Glomerular visceral epithelial cell (primary cell): Measurements from ENCODE around the gene DGKI.
A peak's percentile ranks its signal among the peaks of the same experiment; 100 is the strongest.

Experiments
- DNase-seq: peaks from one replicate; pipeline ENCODE4 v3.0.0-alpha.2; 2016; ENCODE audit errors: extremely low spot score

The DGKI gene

GRCh38 chr7:137656227-137656849, 190.4 kb downstream of the DGKI start:
- DNase-seq, result peak; percentile 77

- DNase-seq, result no peak
Measured at GRCh38 chr7:137655804-137656203, 191.0 kb downstream of the DGKI start.

- DNase-seq, result no peak
Measured at GRCh38 chr7:137652721-137653120, 194.1 kb downstream of the DGKI start.

GRCh38 chr7:137647905-137648565, 198.7 kb downstream of the DGKI start:
- no peak for DNase-seq

- no peak for DNase-seq
Measured at GRCh38 chr7:137642472-137642871, 204.3 kb downstream of the DGKI start.

- no peak for DNase-seq
Measured at GRCh38 chr7:137642031-137642430, 204.7 kb downstream of the DGKI start.

GRCh38 chr7:137636376-137636775, 210.4 kb downstream of the DGKI start:
- DNase-seq, result no peak

GRCh38 chr7:137635874-137636273, 210.9 kb downstream of the DGKI start:
- DNase-seq, result no peak

- no peak for DNase-seq
Measured at GRCh38 chr7:137635132-137635531, 211.6 kb downstream of the DGKI start.

- DNase-seq, result no peak
Measured at GRCh38 chr7:137634356-137634755, 212.4 kb downstream of the DGKI start.

- no peak for DNase-seq
Measured at GRCh38 chr7:137633133-137633532, 213.6 kb downstream of the DGKI start.

- no peak for DNase-seq
Measured at GRCh38 chr7:137628216-137628615, 218.6 kb downstream of the DGKI start.

GRCh38 chr7:137626469-137627067, 220.2 kb downstream of the DGKI start:
- DNase-seq, result peak; percentile 53

- no peak for DNase-seq
Measured at GRCh38 chr7:137625197-137625596, 221.6 kb downstream of the DGKI start.

GRCh38 chr7:137619181-137619580, 227.6 kb downstream of the DGKI start:
- DNase-seq, result peak; percentile 69

- no peak for DNase-seq
Measured at GRCh38 chr7:137618748-137619147, 228.0 kb downstream of the DGKI start.

- no peak for DNase-seq
Measured at GRCh38 chr7:137613006-137613525, 233.7 kb downstream of the DGKI start.

GRCh38 chr7:137611606-137612005, 235.2 kb downstream of the DGKI start:
- no peak for DNase-seq

GRCh38 chr7:137609500-137609899, 237.3 kb downstream of the DGKI start:
- DNase-seq, result peak; percentile 68

- DNase-seq, result peak; percentile 56
Measured at GRCh38 chr7:137606061-137606674, 240.6 kb downstream of the DGKI start.

GRCh38 chr7:137603043-137603442, 243.7 kb downstream of the DGKI start:
- DNase-seq, result no peak

- DNase-seq, result no peak
Measured at GRCh38 chr7:137601642-137602041, 245.1 kb downstream of the DGKI start.

GRCh38 chr7:137597856-137598255, 248.9 kb downstream of the DGKI start:
- DNase-seq, result no peak
